K562 (cell line): ENCODE data around the gene IL10. TPM values are rescaled to one million over a fixed set of nuclear protein-coding genes. Genes with fewer than 3 reads are reported as not detected.

ENCODE experiments used
- CBX1 ChIP-seq: sonication (generic); IDR thresholded peaks from 2 replicates; pipeline ENCODE4 v1.6.1; 2016; ENCODE audit warnings: antibody characterized with exemption, low read depth, mild to moderate bottlenecking
- HNRNPLL ChIP-seq: fragments of 200-400 bp; formaldehyde crosslinking; IDR thresholded peaks from 2 replicates; pipeline ENCODE4 v1.6.1; 2017; ENCODE audit warnings: low read length, low read depth, mild to moderate bottlenecking; ENCODE audit not compliant: poor library complexity, severe bottlenecking
- JUNB ChIP-seq: fragments of 450-650 bp; formaldehyde crosslinking; conservative IDR thresholded peaks from 2 replicates; pipeline ENCODE4 v1.4.0; 2020; ENCODE audit warnings: mild to moderate bottlenecking
- MCM7 ChIP-seq, 2 experiments: fragments of 450-650 bp; IDR thresholded peaks; 2 replicates each; pipeline ENCODE4 v1.6.1; 2016 to 2018
- POLR3A ChIP-seq: IDR thresholded peaks from 2 replicates; pipeline ENCODE4 v1.6.1; 2011; ENCODE audit warnings: borderline replicate concordance, mild to moderate bottlenecking, moderate library complexity; ENCODE audit not compliant: insufficient read length, insufficient read depth; ENCODE audit errors: extremely low read depth
- RBFOX2 ChIP-seq: fragments of 200-400 bp; formaldehyde crosslinking; IDR thresholded peaks from 2 replicates; pipeline ENCODE4 v1.6.1; 2017; ENCODE audit warnings: low read depth, mild to moderate bottlenecking, low read length, moderate library complexity
- SNRNP70 ChIP-seq: fragments of 200-400 bp; formaldehyde crosslinking; optimal IDR thresholded peaks from 2 replicates; pipeline ENCODE3; 2017; ENCODE audit warnings: low read depth, low read length
- WHSC1 ChIP-seq: IDR thresholded peaks from one replicate; pipeline ENCODE4 v1.6.1; 2012; ENCODE audit warnings: low read length, control low read depth, inconsistent platforms
- ZBTB8A ChIP-seq: fragments of 450-650 bp; IDR thresholded peaks from 2 replicates; pipeline ENCODE4 v1.6.1; 2018; ENCODE audit warnings: mild to moderate bottlenecking, moderate library complexity; ENCODE audit not compliant: partially characterized antibody
- ZNF3 ChIP-seq: fragments of 250-450 bp; sonication (Bioruptor Pico); IDR thresholded peaks from 2 replicates; pipeline ENCODE4 v1.5.0; 2021; ENCODE audit warnings: mild to moderate bottlenecking, moderate library complexity
- ZNF584 ChIP-seq: fragments of 200-800 bp; sonication (Bioruptor generic); IDR thresholded peaks from 2 replicates; pipeline ENCODE4 v1.6.1; 2016; ENCODE audit warnings: low read depth, mild to moderate bottlenecking, missing genetic modification characterization, missing compliant biosample characterization
- ZNF699 ChIP-seq: fragments of 250-450 bp; sonication (Bioruptor Pico); IDR thresholded peaks from 2 replicates; pipeline ENCODE4 v1.8.0; 2021; ENCODE audit warnings: mild to moderate bottlenecking, moderate library complexity; ENCODE audit not compliant: insufficient replicate concordance
- ZNF717 ChIP-seq: fragments of 250-450 bp; sonication (Bioruptor Pico); IDR thresholded peaks from 2 replicates; pipeline ENCODE4 v1.5.0; 2021
- polyA plus RNA-seq, 8 experiments: library from polyadenylated mRNA; depleted of rRNA in 4 of 8; stranded (reverse) in 5 of 8; unstranded in 3 of 8; fragments of >200 nt; fragmentation: Nextera tagmentation in 2 of 8; fragmentation: Illumina TruSeq in 1 of 8; extraction: Ambion mirVana in 2 of 8; extraction: Trizol in 1 of 8; gene quantifications; 2 replicates each; pipeline versions ENCODE4 v1.2.1 to v1.2.3, GENCODE V29; 2011 to 2014; ENCODE audit warnings: inconsistent platforms in 1 of 8, missing spikeins in 1 of 8
- total RNA-seq, 7 experiments: library from RNA; depleted of rRNA in 6 of 7; stranded (reverse); fragments of >200 nt in 6 of 7; fragmentation: Illumina TruSeq in 2 of 7; extraction: Trizol in 2 of 7; gene quantifications; 2 replicates each; pipeline versions ENCODE4 v1.2.1 to v1.2.3, GENCODE V29; 2011 to 2021; ENCODE audit warnings: low replicate concordance in 1 of 7
- TF ChIP-seq, protein P1 (sequence below): fragments of 450-650 bp; conservative IDR thresholded peaks from 2 replicates; pipeline ENCODE4 v1.6.1; 2016; ENCODE audit warnings: missing genetic modification characterization, low read depth, mild to moderate bottlenecking, missing compliant biosample characterization, moderate library complexity
- TF ChIP-seq, protein P2 (sequence below): IDR thresholded peaks from 2 replicates; pipeline ENCODE4 v1.6.1; 2011; ENCODE audit not compliant: insufficient read length; ENCODE audit errors: extremely low read depth
- TF ChIP-seq, protein P3 (sequence below): fragments of 250-450 bp; sonication (Bioruptor Pico); IDR thresholded peaks from 2 replicates; pipeline ENCODE4 v1.8.0; 2021; ENCODE audit warnings: moderate library complexity, mild to moderate bottlenecking, inconsistent platforms
- TF ChIP-seq, protein P4 (sequence below): sonication (generic); IDR thresholded peaks from 2 replicates; pipeline ENCODE4 v1.6.1; 2016
- TF ChIP-seq, protein P5 (sequence below): sonication (generic); formaldehyde crosslinking; IDR thresholded peaks from 2 replicates; pipeline ENCODE4 v1.8.0; 2022; ENCODE audit warnings: mild to moderate bottlenecking, missing genetic modification reagents
- TF ChIP-seq, protein P6 (sequence below): sonication (generic); formaldehyde crosslinking; IDR thresholded peaks from 2 replicates; pipeline ENCODE4 v1.8.1; 2023; ENCODE audit warnings: mild to moderate bottlenecking, missing genetic modification reagents

IL10 gene
- total and polyA plus RNA-seq, 9 of the 15 experiments (the other 6 are each of a cell fraction or from before 2014, with no cell fraction given): 0.29 TPM; not detected in 8

DNA sequence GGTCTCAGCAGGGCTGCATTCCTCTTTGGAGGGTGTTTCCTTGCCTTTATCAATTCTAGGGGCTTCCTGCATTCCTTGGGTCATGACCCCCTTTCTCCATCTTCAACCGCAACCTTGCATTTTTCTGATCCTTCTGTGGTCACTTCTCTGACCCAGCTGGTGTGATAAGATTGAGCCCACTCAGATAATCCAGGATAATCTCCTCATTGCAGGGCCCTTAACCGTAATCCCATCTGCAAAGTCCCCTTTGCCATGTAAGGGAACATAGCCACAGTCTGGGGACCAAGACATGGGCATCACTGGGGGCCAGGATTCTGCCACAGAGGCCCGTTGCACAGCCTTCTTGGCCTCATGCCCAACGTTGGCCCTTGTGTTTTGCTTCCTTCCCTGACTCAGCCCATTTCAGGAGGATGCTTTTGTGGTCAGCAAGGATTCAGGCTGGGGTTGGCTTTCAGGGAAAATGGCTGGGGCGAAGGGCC is 36.7 kb downstream of the IL10 start (continued):
- TF ChIP-seq, protein P1, sequence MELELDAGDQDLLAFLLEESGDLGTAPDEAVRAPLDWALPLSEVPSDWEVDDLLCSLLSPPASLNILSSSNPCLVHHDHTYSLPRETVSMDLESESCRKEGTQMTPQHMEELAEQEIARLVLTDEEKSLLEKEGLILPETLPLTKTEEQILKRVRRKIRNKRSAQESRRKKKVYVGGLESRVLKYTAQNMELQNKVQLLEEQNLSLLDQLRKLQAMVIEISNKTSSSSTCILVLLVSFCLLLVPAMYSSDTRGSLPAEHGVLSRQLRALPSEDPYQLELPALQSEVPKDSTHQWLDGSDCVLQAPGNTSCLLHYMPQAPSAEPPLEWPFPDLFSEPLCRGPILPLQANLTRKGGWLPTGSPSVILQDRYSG (tag): peak; percentile 83; the same call in 1 of the 2 replicates
- TF ChIP-seq JUNB (CRISPR knock-in tag) (no peak), ZNF3 (CRISPR knock-in tag) (no peak), RBFOX2 (no peak), SNRNP70 (no peak), POLR3A (no peak), ZBTB8A (no peak), ZNF699 (CRISPR knock-in tag) (no peak), ZNF584 (CRISPR knock-in tag) (peak; percentile 92), CBX1 (no peak), MCM7 (IDR thresholded peaks at IDR 0.05) (no peak), HNRNPLL (no peak), WHSC1 (no peak), ZNF717 (CRISPR knock-in tag) (no peak)
- TF ChIP-seq, protein P2, sequence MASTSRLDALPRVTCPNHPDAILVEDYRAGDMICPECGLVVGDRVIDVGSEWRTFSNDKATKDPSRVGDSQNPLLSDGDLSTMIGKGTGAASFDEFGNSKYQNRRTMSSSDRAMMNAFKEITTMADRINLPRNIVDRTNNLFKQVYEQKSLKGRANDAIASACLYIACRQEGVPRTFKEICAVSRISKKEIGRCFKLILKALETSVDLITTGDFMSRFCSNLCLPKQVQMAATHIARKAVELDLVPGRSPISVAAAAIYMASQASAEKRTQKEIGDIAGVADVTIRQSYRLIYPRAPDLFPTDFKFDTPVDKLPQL: no peak
- TF ChIP-seq, protein P3, sequence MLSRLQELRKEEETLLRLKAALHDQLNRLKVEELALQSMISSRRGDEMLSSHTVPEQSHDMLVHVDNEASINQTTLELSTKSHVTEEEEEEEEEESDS: no peak
- TF ChIP-seq, protein P4, sequence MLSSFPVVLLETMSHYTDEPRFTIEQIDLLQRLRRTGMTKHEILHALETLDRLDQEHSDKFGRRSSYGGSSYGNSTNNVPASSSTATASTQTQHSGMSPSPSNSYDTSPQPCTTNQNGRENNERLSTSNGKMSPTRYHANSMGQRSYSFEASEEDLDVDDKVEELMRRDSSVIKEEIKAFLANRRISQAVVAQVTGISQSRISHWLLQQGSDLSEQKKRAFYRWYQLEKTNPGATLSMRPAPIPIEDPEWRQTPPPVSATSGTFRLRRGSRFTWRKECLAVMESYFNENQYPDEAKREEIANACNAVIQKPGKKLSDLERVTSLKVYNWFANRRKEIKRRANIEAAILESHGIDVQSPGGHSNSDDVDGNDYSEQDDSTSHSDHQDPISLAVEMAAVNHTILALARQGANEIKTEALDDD: peak; percentile 69
- TF ChIP-seq, protein P5, sequence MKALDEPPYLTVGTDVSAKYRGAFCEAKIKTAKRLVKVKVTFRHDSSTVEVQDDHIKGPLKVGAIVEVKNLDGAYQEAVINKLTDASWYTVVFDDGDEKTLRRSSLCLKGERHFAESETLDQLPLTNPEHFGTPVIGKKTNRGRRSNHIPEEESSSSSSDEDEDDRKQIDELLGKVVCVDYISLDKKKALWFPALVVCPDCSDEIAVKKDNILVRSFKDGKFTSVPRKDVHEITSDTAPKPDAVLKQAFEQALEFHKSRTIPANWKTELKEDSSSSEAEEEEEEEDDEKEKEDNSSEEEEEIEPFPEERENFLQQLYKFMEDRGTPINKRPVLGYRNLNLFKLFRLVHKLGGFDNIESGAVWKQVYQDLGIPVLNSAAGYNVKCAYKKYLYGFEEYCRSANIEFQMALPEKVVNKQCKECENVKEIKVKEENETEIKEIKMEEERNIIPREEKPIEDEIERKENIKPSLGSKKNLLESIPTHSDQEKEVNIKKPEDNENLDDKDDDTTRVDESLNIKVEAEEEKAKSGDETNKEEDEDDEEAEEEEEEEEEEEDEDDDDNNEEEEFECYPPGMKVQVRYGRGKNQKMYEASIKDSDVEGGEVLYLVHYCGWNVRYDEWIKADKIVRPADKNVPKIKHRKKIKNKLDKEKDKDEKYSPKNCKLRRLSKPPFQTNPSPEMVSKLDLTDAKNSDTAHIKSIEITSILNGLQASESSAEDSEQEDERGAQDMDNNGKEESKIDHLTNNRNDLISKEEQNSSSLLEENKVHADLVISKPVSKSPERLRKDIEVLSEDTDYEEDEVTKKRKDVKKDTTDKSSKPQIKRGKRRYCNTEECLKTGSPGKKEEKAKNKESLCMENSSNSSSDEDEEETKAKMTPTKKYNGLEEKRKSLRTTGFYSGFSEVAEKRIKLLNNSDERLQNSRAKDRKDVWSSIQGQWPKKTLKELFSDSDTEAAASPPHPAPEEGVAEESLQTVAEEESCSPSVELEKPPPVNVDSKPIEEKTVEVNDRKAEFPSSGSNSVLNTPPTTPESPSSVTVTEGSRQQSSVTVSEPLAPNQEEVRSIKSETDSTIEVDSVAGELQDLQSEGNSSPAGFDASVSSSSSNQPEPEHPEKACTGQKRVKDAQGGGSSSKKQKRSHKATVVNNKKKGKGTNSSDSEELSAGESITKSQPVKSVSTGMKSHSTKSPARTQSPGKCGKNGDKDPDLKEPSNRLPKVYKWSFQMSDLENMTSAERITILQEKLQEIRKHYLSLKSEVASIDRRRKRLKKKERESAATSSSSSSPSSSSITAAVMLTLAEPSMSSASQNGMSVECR (CRISPR knock-in tag): no peak
- TF ChIP-seq, protein P6, sequence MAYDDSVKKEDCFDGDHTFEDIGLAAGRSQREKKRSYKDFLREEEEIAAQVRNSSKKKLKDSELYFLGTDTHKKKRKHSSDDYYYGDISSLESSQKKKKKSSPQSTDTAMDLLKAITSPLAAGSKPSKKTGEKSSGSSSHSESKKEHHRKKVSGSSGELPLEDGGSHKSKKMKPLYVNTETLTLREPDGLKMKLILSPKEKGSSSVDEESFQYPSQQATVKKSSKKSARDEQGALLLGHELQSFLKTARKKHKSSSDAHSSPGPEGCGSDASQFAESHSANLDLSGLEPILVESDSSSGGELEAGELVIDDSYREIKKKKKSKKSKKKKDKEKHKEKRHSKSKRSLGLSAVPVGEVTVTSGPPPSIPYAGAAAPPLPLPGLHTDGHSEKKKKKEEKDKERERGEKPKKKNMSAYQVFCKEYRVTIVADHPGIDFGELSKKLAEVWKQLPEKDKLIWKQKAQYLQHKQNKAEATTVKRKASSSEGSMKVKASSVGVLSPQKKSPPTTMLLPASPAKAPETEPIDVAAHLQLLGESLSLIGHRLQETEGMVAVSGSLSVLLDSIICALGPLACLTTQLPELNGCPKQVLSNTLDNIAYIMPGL (CRISPR knock-in tag): no peak
